Liver (tissue), 9 donors: ENCODE data around the gene PROKR1. TPM values are rescaled to one million over a fixed set of nuclear protein-coding genes. Genes with fewer than 3 reads are reported as not detected.

Experiments
- DNase-seq: peaks from one replicate; pipeline ENCODE4 v3.0.0-alpha.2; 2017; ENCODE audit warnings: low spot score
- H3K27ac ChIP-seq, 2 donors: one replicate each; pipeline ENCODE4 v1.7.0; 2013; ENCODE audit warnings: inconsistent platforms in 2 of 2, low read length in 2 of 2, control low read depth in 1 of 2, low read depth in 1 of 2, mild to moderate bottlenecking in 1 of 2
- H3K27me3 ChIP-seq, 4 donors: one replicate each; pipeline versions ENCODE4 v1.6.1 to v1.7.0; 2013; ENCODE audit warnings: low read length in 3 of 4, inconsistent platforms in 1 of 4, mild to moderate bottlenecking in 1 of 4, moderate library complexity in 1 of 4; ENCODE audit not compliant: control insufficient read depth in 4 of 4, insufficient read depth in 4 of 4
- H3K36me3 ChIP-seq, 4 donors: one replicate each; pipeline versions ENCODE4 v1.6.1 to v1.7.0; 2013; ENCODE audit warnings: low read length in 3 of 4, mild to moderate bottlenecking in 3 of 4, low read depth in 1 of 4, moderate library complexity in 1 of 4; ENCODE audit not compliant: control insufficient read depth in 4 of 4, insufficient read depth in 3 of 4
- H3K4me1 ChIP-seq, 4 donors: one replicate each; pipeline versions ENCODE4 v1.6.1 to v1.7.0; 2013; ENCODE audit warnings: low read length in 3 of 4, mild to moderate bottlenecking in 3 of 4, moderate library complexity in 1 of 4; ENCODE audit not compliant: control insufficient read depth in 4 of 4, insufficient read depth in 4 of 4
- H3K4me3 ChIP-seq, 3 donors: one replicate each; pipeline versions ENCODE4 v1.6.1 to v1.7.0; 2013; ENCODE audit warnings: low read length in 3 of 3, control low read depth in 1 of 3, low read depth in 1 of 3, mild to moderate bottlenecking in 1 of 3
- H3K9ac ChIP-seq, 2 donors: one replicate each; pipeline ENCODE4 v1.7.0; 2013; ENCODE audit warnings: low read length in 2 of 2, mild to moderate bottlenecking in 2 of 2, moderate library complexity in 2 of 2, control low read depth in 1 of 2, low read depth in 1 of 2
- H3K9me3 ChIP-seq, 4 donors: one replicate each; pipeline versions ENCODE4 v1.6.1 to v1.7.0; 2013; ENCODE audit warnings: low read length in 3 of 4; ENCODE audit not compliant: control insufficient read depth in 4 of 4
- CTCF ChIP-seq: fragments of 150-350 bp; IDR thresholded peaks from 2 replicates; pipeline ENCODE4 v1.5.1; 2017; ENCODE audit warnings: improper control_type of control experiment, low read depth, low read length; ENCODE audit not compliant: missing input control
- EGR1 ChIP-seq, 2 donors: IDR thresholded peaks; 2 replicates each; pipeline ENCODE4 v1.6.1; 2016 to 2018; ENCODE audit warnings: antibody characterized with exemption in 2 of 2, low read depth in 2 of 2
- FOXA1 ChIP-seq: IDR thresholded peaks from 2 replicates; pipeline ENCODE4 v1.6.1; 2016; ENCODE audit warnings: antibody characterized with exemption
- FOXA2 ChIP-seq: IDR thresholded peaks from 2 replicates; pipeline ENCODE4 v1.6.1; 2016; ENCODE audit warnings: antibody characterized with exemption
- GABPA ChIP-seq, 2 donors: IDR thresholded peaks in 1 of 2; conservative IDR thresholded peaks in 1 of 2; 2 replicates each; pipeline ENCODE4 v1.6.1; 2016; ENCODE audit warnings: antibody characterized with exemption in 2 of 2, mild to moderate bottlenecking in 1 of 2, moderate library complexity in 1 of 2
- HNF4A ChIP-seq, 2 donors: conservative IDR thresholded peaks; 2 replicates each; pipeline ENCODE4 v1.6.1; 2016; ENCODE audit warnings: antibody characterized with exemption in 2 of 2, mild to moderate bottlenecking in 2 of 2
- JUND ChIP-seq, 2 donors: IDR thresholded peaks; 2 replicates each; pipeline ENCODE4 v1.6.1; 2016; ENCODE audit warnings: antibody characterized with exemption in 2 of 2
- MAX ChIP-seq: IDR thresholded peaks from 2 replicates; pipeline ENCODE4 v1.6.1; 2016; ENCODE audit warnings: antibody characterized with exemption
- NR2F2 ChIP-seq: IDR thresholded peaks from 2 replicates; pipeline ENCODE4 v1.6.1; 2016; ENCODE audit warnings: antibody characterized with exemption
- RAD21 ChIP-seq, 2 donors: IDR thresholded peaks; 2 replicates each; pipeline ENCODE4 v1.6.1; 2016; ENCODE audit warnings: antibody characterized with exemption in 2 of 2, mild to moderate bottlenecking in 2 of 2
- REST ChIP-seq: IDR thresholded peaks from 2 replicates; pipeline ENCODE4 v1.6.1; 2016; ENCODE audit warnings: antibody characterized with exemption, mild to moderate bottlenecking
- RXRA ChIP-seq, 2 donors: IDR thresholded peaks; 2 replicates each; pipeline ENCODE4 v1.6.1; 2017 to 2018; ENCODE audit warnings: antibody characterized with exemption in 2 of 2, mild to moderate bottlenecking in 1 of 2
- SP1 ChIP-seq: IDR thresholded peaks from 2 replicates; pipeline ENCODE4 v1.6.1; 2018; ENCODE audit warnings: antibody characterized with exemption, mild to moderate bottlenecking
- TAF1 ChIP-seq: conservative IDR thresholded peaks from 2 replicates; pipeline ENCODE4 v1.6.1; 2016; ENCODE audit warnings: antibody characterized with exemption, mild to moderate bottlenecking
- YY1 ChIP-seq: IDR thresholded peaks from 2 replicates; pipeline ENCODE4 v1.6.1; 2016; ENCODE audit warnings: antibody characterized with exemption, mild to moderate bottlenecking
- WGBS: extraction: QIAGEN DNeasy Blood & Tissue Kit; methylation state at CpG from one replicate; pipeline ENCODE4 v1.1.7; 2013; 5-methylcytosine and 5-hydroxymethylcytosine counted together
- polyA plus RNA-seq, 2 donors: library from polyadenylated mRNA; stranded (reverse) in 1 of 2; unstranded in 1 of 2; fragments of 200-250 nt in 1 of 2; fragments of >200 nt in 1 of 2; fragmentation: Nextera tagmentation in 1 of 2; extraction: Ambion mirVana in 1 of 2; gene quantifications; one replicate each; pipeline versions ENCODE4 v1.2.1 to v1.2.3, GENCODE V29; 2013 to 2015
- total RNA-seq, 2 donors: library from RNA; depleted of rRNA; stranded (reverse); fragments of >200 nt; gene quantifications; one replicate each; pipeline ENCODE4 v1.2.3, GENCODE V29; 2014
- TF ChIP-seq, protein P1 (sequence below): IDR thresholded peaks from 2 replicates; pipeline ENCODE4 v1.6.1; 2016; ENCODE audit warnings: antibody characterized with exemption
- TF ChIP-seq, protein P2 (sequence below): IDR thresholded peaks from 2 replicates; pipeline ENCODE4 v1.6.1; 2016; ENCODE audit warnings: antibody characterized with exemption
- donor health status: healthy.
- donor health status: healthy.
- donor health status: healthy.
- donor health status: healthy.
- donor health status: healthy.

The PROKR1 gene
- total and polyA plus RNA-seq, 4 donors = 0.02 to 0.05 TPM; not detected in 2

GRCh38 chr2:68669651-68670050, 26.3 kb downstream of the PROKR1 start:
- WGBS = 75% methylated on average over 3 of the region's 3 CpGs

DNA sequence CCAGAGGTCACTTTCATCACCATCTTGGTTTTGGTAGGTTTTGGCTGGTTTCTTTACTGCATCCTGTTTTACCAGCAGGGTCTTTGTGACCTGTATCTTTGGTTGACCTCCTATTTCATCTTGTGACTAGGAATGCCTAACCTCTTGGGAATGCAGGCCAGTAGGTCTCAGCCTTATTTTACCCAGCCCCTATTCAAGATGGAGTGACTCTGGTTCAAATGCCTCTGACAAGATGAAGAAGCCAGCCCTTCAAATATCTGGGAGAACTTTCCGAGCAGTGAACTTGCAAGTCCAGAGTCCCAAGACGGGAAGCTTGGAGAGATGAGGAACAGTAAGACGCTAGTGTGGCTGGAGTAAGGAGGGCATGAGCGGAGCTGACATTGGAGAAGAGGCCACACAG, 28.6 kb downstream of the PROKR1 start:
- H3K9me3 ChIP-seq = peaks cover 0 to 2% (median under 1%) of the 10 kb centered on the region in 4 donors
- no peaks in the 10 kb centered on the region for H3K36me3 ChIP-seq
- H3K27ac ChIP-seq = no peak overlapping the region
- TF ChIP-seq YY1 = no peak
- TF ChIP-seq RXRA (IDR thresholded peaks at IDR 0.05) = no peak
- TF ChIP-seq GABPA (IDR thresholded peaks at IDR 0.05 in 1 of 2, conservative IDR thresholded peaks at IDR 0.05 in 1 of 2) = no peak
- TF ChIP-seq SP1 = no peak
- no peak overlapping the region for H3K4me3 ChIP-seq
- no peak overlapping the region for H3K9ac ChIP-seq
- no peaks in the 10 kb centered on the region for H3K27me3 ChIP-seq
- H3K4me1 ChIP-seq = no peaks in the 10 kb centered on the region
- WGBS = 89% methylated on average over 4 of the region's 4 CpGs
- no peak for DNase-seq

More at GRCh38 chr2:68669651-68670050, 26.3 kb downstream of the PROKR1 start:
- no peak overlapping the region for H3K9ac ChIP-seq
- no peak for DNase-seq
- H3K27ac ChIP-seq = no peak overlapping the region
- H3K27me3 ChIP-seq = no peaks in the 10 kb centered on the region
- H3K4me3 ChIP-seq = no peak overlapping the region
- H3K4me1 ChIP-seq = no peaks in the 10 kb centered on the region
- peaks cover 0 to 2% (median under 1%) of the 10 kb centered on the region in 4 donors for H3K9me3 ChIP-seq
- H3K36me3 ChIP-seq = no peaks in the 10 kb centered on the region
- TF ChIP-seq MAX = no peak
- TF ChIP-seq FOXA1 = no peak
- TF ChIP-seq JUND (IDR thresholded peaks at IDR 0.05) = no peak
- no peak for TF ChIP-seq GABPA (IDR thresholded peaks at IDR 0.05 in 1 of 2, conservative IDR thresholded peaks at IDR 0.05 in 1 of 2)
- TF ChIP-seq SP1 = no peak
- no peak for TF ChIP-seq CTCF
- TF ChIP-seq FOXA2 = no peak
- TF ChIP-seq HNF4A (conservative IDR thresholded peaks at IDR 0.05) = no peak

DNA sequence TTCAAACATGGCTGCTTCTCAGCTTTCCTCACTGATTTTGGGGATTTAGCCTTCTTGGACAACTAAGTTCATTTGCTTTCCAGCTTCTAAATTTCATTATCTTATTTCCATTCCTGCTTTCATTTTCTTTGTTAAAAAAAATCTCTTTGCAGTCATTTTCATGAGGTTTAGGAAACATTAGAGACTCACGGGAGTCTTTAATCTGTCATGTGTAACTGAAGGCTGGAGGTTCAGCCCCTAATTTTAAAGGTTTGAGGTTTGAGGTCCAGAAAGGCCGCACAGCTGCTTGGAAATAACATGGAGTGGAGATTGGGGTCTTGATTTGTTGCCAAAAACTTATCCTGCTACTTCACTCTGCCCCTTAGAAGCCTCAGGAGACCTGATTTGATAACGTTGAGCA, 30.3 kb downstream of the PROKR1 start:
- Histone ChIP-seq H3K36me3 (no peaks in the 10 kb centered on the region), H3K4me3 (no peak overlapping the region), H3K4me1 (no peaks in the 10 kb centered on the region), H3K9ac (no peak overlapping the region), H3K27me3 (no peaks in the 10 kb centered on the region), H3K27ac (no peak overlapping the region), H3K9me3 (peaks cover 0 to 2% (median under 1%) of the 10 kb centered on the region in 4 donors)
- DNase-seq = no peak
- 73% methylated on average over 3 of the region's 3 CpGs for WGBS
- TF ChIP-seq TAF1 (no peak), CTCF (no peak), MAX (no peak), JUND (IDR thresholded peaks at IDR 0.05) (no peak), REST (no peak), FOXA2 (no peak), EGR1 (IDR thresholded peaks at IDR 0.05; ENCODE audit: low read depth in 2 of 2) (no peak), FOXA1 (no peak), NR2F2 (no peak), HNF4A (conservative IDR thresholded peaks at IDR 0.05) (no peak), SP1 (no peak), RAD21 (IDR thresholded peaks at IDR 0.05) (no peak), RXRA (IDR thresholded peaks at IDR 0.05) (no peak), YY1 (no peak)
- TF ChIP-seq, protein P1, sequence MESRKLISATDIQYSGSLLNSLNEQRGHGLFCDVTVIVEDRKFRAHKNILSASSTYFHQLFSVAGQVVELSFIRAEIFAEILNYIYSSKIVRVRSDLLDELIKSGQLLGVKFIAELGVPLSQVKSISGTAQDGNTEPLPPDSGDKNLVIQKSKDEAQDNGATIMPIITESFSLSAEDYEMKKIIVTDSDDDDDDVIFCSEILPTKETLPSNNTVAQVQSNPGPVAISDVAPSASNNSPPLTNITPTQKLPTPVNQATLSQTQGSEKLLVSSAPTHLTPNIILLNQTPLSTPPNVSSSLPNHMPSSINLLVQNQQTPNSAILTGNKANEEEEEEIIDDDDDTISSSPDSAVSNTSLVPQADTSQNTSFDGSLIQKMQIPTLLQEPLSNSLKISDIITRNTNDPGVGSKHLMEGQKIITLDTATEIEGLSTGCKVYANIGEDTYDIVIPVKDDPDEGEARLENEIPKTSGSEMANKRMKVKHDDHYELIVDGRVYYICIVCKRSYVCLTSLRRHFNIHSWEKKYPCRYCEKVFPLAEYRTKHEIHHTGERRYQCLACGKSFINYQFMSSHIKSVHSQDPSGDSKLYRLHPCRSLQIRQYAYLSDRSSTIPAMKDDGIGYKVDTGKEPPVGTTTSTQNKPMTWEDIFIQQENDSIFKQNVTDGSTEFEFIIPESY = no peak
- TF ChIP-seq, protein P2, sequence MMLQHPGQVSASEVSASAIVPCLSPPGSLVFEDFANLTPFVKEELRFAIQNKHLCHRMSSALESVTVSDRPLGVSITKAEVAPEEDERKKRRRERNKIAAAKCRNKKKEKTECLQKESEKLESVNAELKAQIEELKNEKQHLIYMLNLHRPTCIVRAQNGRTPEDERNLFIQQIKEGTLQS = no peak
